OCI-LY7 (cell line): ENCODE measurements around the gene STAMBPL1. TPM values are rescaled to one million over a fixed set of nuclear protein-coding genes. Genes with fewer than 3 reads are reported as not detected.

ENCODE experiments used
- BruUV-seq: library from RNA; stranded (reverse); fragments of 400-500 nt; replicated peaks from 2 replicates; lab custom pipeline; 2021; lab: Mats Ljungman, UMichigan
- CTCF ChIA-PET: fragments of 300-600 bp; sonication (Branson Sonifier 250); formaldehyde crosslinking; loops from one replicate; lab custom pipeline; 2022; ENCODE audit warnings: antibody characterized with exemption; ENCODE audit not compliant: unreplicated experiment; lab: Charles Lee
- POLR2A ChIA-PET: fragments of 300-600 bp; sonication (Branson Sonifier 250); formaldehyde crosslinking; loops from one replicate; lab custom pipeline; 2022; ENCODE audit warnings: antibody characterized with exemption; lab: Charles Lee
- DNase-seq: peaks from one replicate; pipeline ENCODE4 v3.0.0-alpha.2; 2015; ENCODE audit warnings: low spot score
- H2AFZ ChIP-seq: fragments of 200-600 bp; sonication (generic), shearing (Covaris generic); 2 replicates; pipeline ENCODE4 v1.6.1; 2014; ENCODE audit warnings: mild to moderate bottlenecking, antibody characterized with exemption, low read length, moderate library complexity
- H3K27ac ChIP-seq: fragments of 200-600 bp; sonication (generic); 2 replicates; pipeline ENCODE4 v1.5.1; 2014; ENCODE audit warnings: mixed run types, low read depth, mild to moderate bottlenecking, moderate library complexity, low read length, inconsistent platforms; ENCODE audit not compliant: poor library complexity, severe bottlenecking
- H3K36me3 ChIP-seq: fragments of 200-600 bp; sonication (generic); 2 replicates; pipeline ENCODE4 v1.6.1; 2014; ENCODE audit warnings: mild to moderate bottlenecking, antibody characterized with exemption, low read length, moderate library complexity, mixed read lengths; ENCODE audit not compliant: insufficient read depth
- H3K4me1 ChIP-seq: fragments of 200-600 bp; sonication (generic); 2 replicates; pipeline ENCODE4 v1.5.1; 2014; ENCODE audit warnings: mild to moderate bottlenecking, low read length; ENCODE audit not compliant: insufficient read depth, poor library complexity, severe bottlenecking
- H3K4me2 ChIP-seq: fragments of 200-600 bp; sonication (generic); 2 replicates; pipeline ENCODE4 v1.6.1; 2014; ENCODE audit warnings: mild to moderate bottlenecking, low read length
- H3K4me3 ChIP-seq: fragments of 200-600 bp; sonication (generic); 2 replicates; pipeline ENCODE4 v1.5.1; 2014; ENCODE audit warnings: mild to moderate bottlenecking, low read depth, low read length; ENCODE audit not compliant: poor library complexity, severe bottlenecking
- H3K79me2 ChIP-seq: fragments of 200-600 bp; sonication (generic); 2 replicates; pipeline ENCODE4 v1.6.1; 2016; ENCODE audit warnings: low read depth, mild to moderate bottlenecking, low read length, moderate library complexity, mixed read lengths; ENCODE audit not compliant: insufficient read depth
- H3K9me2 ChIP-seq: fragments of 200-600 bp; sonication (generic); 2 replicates; pipeline ENCODE4 v1.6.1; 2016; ENCODE audit warnings: mild to moderate bottlenecking, low read length, mixed read lengths; ENCODE audit not compliant: insufficient read depth
- H3K9me3 ChIP-seq: fragments of 200-600 bp; sonication (generic); 2 replicates; pipeline ENCODE4 v1.6.1; 2014; ENCODE audit warnings: mild to moderate bottlenecking, mixed run types, low read length, mixed read lengths
- H4K20me1 ChIP-seq: fragments of 200-600 bp; sonication (generic); 2 replicates; pipeline ENCODE4 v1.6.1; 2014; ENCODE audit warnings: mild to moderate bottlenecking, antibody characterized with exemption, low read length, moderate library complexity, mixed read lengths; ENCODE audit not compliant: insufficient read depth
- CTCF ChIP-seq: fragments of 200-600 bp; sonication (generic); conservative IDR thresholded peaks from 2 replicates; pipeline ENCODE4 v1.5.1; 2014; ENCODE audit warnings: mild to moderate bottlenecking, antibody characterized with exemption, low read length, moderate library complexity, mixed read lengths
- EZH2phosphoT487 ChIP-seq: fragments of 200-600 bp; sonication (generic); IDR thresholded peaks from 2 replicates; pipeline ENCODE4 v1.6.1; 2018; ENCODE audit warnings: low read depth, borderline replicate concordance, mild to moderate bottlenecking, mixed run types, antibody characterized with exemption, low read length, moderate library complexity, mixed read lengths
- intact Hi-C: fragments of 100-400 bp; cut with micrococcal nuclease; formaldehyde crosslinking; loops from one replicate; pipeline ENCODE4 v1.10.0; 2022; ENCODE audit not compliant: unreplicated experiment
- total RNA-seq, 2 experiments: library from RNA; depleted of rRNA in 1 of 2; stranded (reverse); fragments of >200 nt in 1 of 2; shearing (Covaris generic) in 1 of 2; gene quantifications; 2 replicates each; pipeline ENCODE4 v1.2.3, GENCODE V29; 2014 to 2022

STAMBPL1 gene
- total RNA-seq, 2 experiments from 2014 or later = 44.4 to 47.2 TPM

- TF ChIP-seq CTCF = peak; percentile 94
- TF ChIP-seq EZH2phosphoT487 = no peak
- CTCF ChIA-PET = interaction anchor here (0.6 to 5.1 kb wide), 2 partner anchors 44 to 97 kb away, joined by 3 to 68 read pairs; no protein-coding TSS in a partner anchor
- H2AFZ ChIP-seq = no peak overlapping the region
Observed at GRCh38 chr10:88932539-88933256, 52.7 kb downstream of the STAMBPL1 start.

GRCh38 chr10:88933564-88933963, 53.5 kb downstream of the STAMBPL1 start:
- H3K9me2 ChIP-seq = no peaks in the 10 kb centered on the region
- TF ChIP-seq CTCF = no peak
- no peak for TF ChIP-seq EZH2phosphoT487
- CTCF ChIA-PET = interaction anchor here (1.1 to 5.1 kb wide), 4 partner anchors 26 to 98 kb away, joined by 3 to 68 read pairs (median 4); partner anchors contain the start of gene FAS
- peaks cover 19% of the 10 kb centered on the region for H3K36me3 ChIP-seq
- no peak overlapping the region for H3K27ac ChIP-seq
- no peaks in the 10 kb centered on the region for H4K20me1 ChIP-seq
- no peaks in the 10 kb centered on the region for H3K9me3 ChIP-seq
- H3K4me2 ChIP-seq = no peak overlapping the region
- BruUV-seq = no TSS peak
- peaks cover 32% of the 10 kb centered on the region for H3K4me1 ChIP-seq
- intact Hi-C loops = loop anchor here (2.0 kb wide), 1 partner anchor 53 kb away; the partner anchor contains the start of gene STAMBPL1
- DNase-seq = no peak
- H3K4me3 ChIP-seq = no peak overlapping the region
- no peaks in the 10 kb centered on the region for H3K79me2 ChIP-seq
- POLR2A ChIA-PET = interaction anchor here (0.6 to 6.4 kb wide), 5 partner anchors 60 to 847 kb away, joined by 3 to 53 read pairs (median 4); no protein-coding TSS in a partner anchor
- no peak overlapping the region for H2AFZ ChIP-seq

More at GRCh38 chr10:88932539-88933256, 52.7 kb downstream of the STAMBPL1 start:
- no peaks in the 10 kb centered on the region for H3K9me2 ChIP-seq
- H3K4me2 ChIP-seq = peak overlapping the region; percentile 9; the same call in 1 of the 2 replicates
- no peaks in the 10 kb centered on the region for H3K79me2 ChIP-seq
- no peaks in the 10 kb centered on the region for H4K20me1 ChIP-seq
- H3K36me3 ChIP-seq = peaks cover 24% of the 10 kb centered on the region
- H3K4me1 ChIP-seq = peaks cover 32% of the 10 kb centered on the region
- H3K27ac ChIP-seq = no peak overlapping the region
- DNase-seq = peak; percentile 85
- POLR2A ChIA-PET = interaction anchor here (0.8 to 6.4 kb wide), 8 partner anchors 31 to 97 kb away, joined by 3 to 53 read pairs (median 4); no protein-coding TSS in a partner anchor
- intact Hi-C loops = loop anchor here (1.0 to 2.0 kb wide), 2 partner anchors 52 to 97 kb away; partner anchors contain the start of gene STAMBPL1
- no peak overlapping the region for H3K4me3 ChIP-seq
- no TSS peak for BruUV-seq
- no peaks in the 10 kb centered on the region for H3K9me3 ChIP-seq
